ENCODE measurements around the gene XRCC5. TPM values are rescaled to one million over a fixed set of nuclear protein-coding genes. Genes with fewer than 3 reads are reported as not detected.

XRCC5 gene
- total RNA-seq, 4 donors from 2014 or later, result 112 to 153 (median 143) TPM

GRCh38 chr2:216151313-216152025 lies 42.3 kb downstream of the XRCC5 start:
- ATAC-seq (ENCODE audit: low FRiP score) (no peak), DNase-seq (ENCODE audit: low spot score) (no peak)
- no peak for TF ChIP-seq CTCF (IDR thresholded peaks at IDR 0.05)

- no peak for TF ChIP-seq CTCF (IDR thresholded peaks at IDR 0.05)
- no peak for DNase-seq (ENCODE audit: low spot score)
- no peak for ATAC-seq (ENCODE audit: low FRiP score)
These were observed 46.8 kb downstream of the XRCC5 start for GRCh38 chr2:216155954-216156353.

- ATAC-seq (ENCODE audit: low FRiP score) (no peak), DNase-seq (ENCODE audit: low spot score) (no peak)
- no peak for TF ChIP-seq CTCF (IDR thresholded peaks at IDR 0.05)
These were observed 47.7 kb downstream of the XRCC5 start for GRCh38 chr2:216156822-216157221.

GRCh38 chr2:216159144-216159543 lies 50.0 kb downstream of the XRCC5 start:
- ATAC-seq (ENCODE audit: low FRiP score) (no peak), DNase-seq (ENCODE audit: low spot score) (no peak)
- no peak for TF ChIP-seq CTCF (IDR thresholded peaks at IDR 0.05)

GRCh38 chr2:216159646-216160045 lies 50.5 kb downstream of the XRCC5 start:
- TF ChIP-seq CTCF (IDR thresholded peaks at IDR 0.05), result no peak
- no peak for DNase-seq (ENCODE audit: low spot score)
- ATAC-seq (ENCODE audit: low FRiP score), result no peak

- no peak for TF ChIP-seq CTCF (IDR thresholded peaks at IDR 0.05)
- no peak for ATAC-seq (ENCODE audit: low FRiP score)
- DNase-seq (ENCODE audit: low spot score), result no peak
These were observed 51.6 kb downstream of the XRCC5 start for GRCh38 chr2:216160786-216161185.

GRCh38 chr2:216161967-216162366 lies 52.8 kb downstream of the XRCC5 start:
- TF ChIP-seq CTCF (IDR thresholded peaks at IDR 0.05), result no peak
- DNase-seq (ENCODE audit: low spot score) (no peak), ATAC-seq (ENCODE audit: low FRiP score) (no peak)
